Aorta (tissue), 5 donors: ENCODE results near the gene RGS10. TPM values are rescaled to one million over a fixed set of nuclear protein-coding genes. Genes with fewer than 3 reads are reported as not detected.
"Not testable (repeated sequence)": the region's sequence is repeated elsewhere in the genome, so short reads cannot be mapped to it uniquely, and the experiment has no call there.

Experiments
- ATAC-seq: fragments of 200-7000 bp; cut with Tn5 transposase; one replicate; pipeline ENCODE4 v1.9.1; 2022; ENCODE audit warnings: moderate library complexity; ENCODE audit not compliant: low FRiP score
- DNase-seq, 2 donors: peaks; one replicate each; pipeline ENCODE4 v3.0.0-alpha.2; 2020
- H3K27ac ChIP-seq, 2 donors: one replicate each; pipeline ENCODE4 v1.5.1; 2013; ENCODE audit warnings: low read length in 2 of 2, mild to moderate bottlenecking in 2 of 2, moderate library complexity in 2 of 2, control low read depth in 1 of 2, inconsistent platforms in 1 of 2, low read depth in 1 of 2
- H3K27me3 ChIP-seq, 2 donors: one replicate each; pipeline ENCODE4 v1.6.1; 2013; ENCODE audit warnings: control low read depth in 1 of 2, low read length in 1 of 2, mild to moderate bottlenecking in 1 of 2, moderate library complexity in 1 of 2; ENCODE audit not compliant: insufficient read depth in 2 of 2, control insufficient read depth in 1 of 2
- H3K36me3 ChIP-seq, 2 donors: one replicate each; pipeline ENCODE4 v1.6.1; 2013; ENCODE audit warnings: control low read depth in 1 of 2, low read length in 1 of 2, mild to moderate bottlenecking in 1 of 2; ENCODE audit not compliant: insufficient read depth in 2 of 2, control insufficient read depth in 1 of 2
- H3K4me1 ChIP-seq, 2 donors: one replicate each; pipeline ENCODE4 v1.6.1; 2013; ENCODE audit warnings: low read length in 2 of 2, control low read depth in 1 of 2, mild to moderate bottlenecking in 1 of 2, moderate library complexity in 1 of 2; ENCODE audit not compliant: insufficient read depth in 2 of 2, control insufficient read depth in 1 of 2
- H3K4me3 ChIP-seq, 2 donors: one replicate each; pipeline ENCODE4 v1.5.1; 2013; ENCODE audit warnings: low read length in 2 of 2, control low read depth in 1 of 2, mild to moderate bottlenecking in 1 of 2
- H3K9me3 ChIP-seq: one replicate; pipeline ENCODE4 v1.6.1; 2013; ENCODE audit warnings: mild to moderate bottlenecking, low read length; ENCODE audit not compliant: control insufficient read depth
- WGBS, 2 donors: extraction: QIAGEN DNeasy Blood & Tissue Kit; methylation state at CpG; one replicate each; pipeline ENCODE4 v1.1.7; 2013; 5-methylcytosine and 5-hydroxymethylcytosine counted together
- intact Hi-C, 2 donors: fragments of 100-400 bp; cut with DNase I; formaldehyde crosslinking; loops; one replicate each; pipeline versions ENCODE4 v1.14.2 to v1.15.0; 2022
- polyA plus RNA-seq, 2 donors: library from polyadenylated mRNA; stranded (reverse); fragments of 200-250 nt; gene quantifications; one replicate each; pipeline ENCODE4 v1.2.3, GENCODE V29; 2013
- total RNA-seq, 2 donors: library from RNA; stranded (reverse); fragmentation: NEBNext Ultra II Directional; extraction: Animal tissue kit (Norgen Biotek cat#: 25700); gene quantifications; one replicate each; pipeline ENCODE4 v1.2.1, GENCODE V29; 2021
- donor health status: healthy with polysubstance abuse.
- donor health status: Bipolar disorder and iron deficiency.
- donor health status: DM: no; HTN: no; CAD: no.
- donor health status: DM: no; HTN: no; CAD: no.
- donor health status: DM: yes; HTN: yes; CAD: no.

The RGS10 gene
- total and polyA plus RNA-seq, 4 donors, result 14.4 to 76.1 (median 39.5) TPM

- H3K27me3 ChIP-seq, intact Hi-C loops, H3K36me3 ChIP-seq, DNase-seq, H3K27ac ChIP-seq, H3K4me3 ChIP-seq, H3K9me3 ChIP-seq, ATAC-seq, H3K4me1 ChIP-seq: not testable (repeated sequence)
- 87 to 94% methylated on average over 2 of the region's 2 CpGs for WGBS, 2 donors
Measured at GRCh38 chr10:119463195-119463594, 79.3 kb downstream of the RGS10 start.

GRCh38 chr10:119462773-119463172 lies 79.7 kb downstream of the RGS10 start:
- H3K9me3 ChIP-seq, result no peaks in the 10 kb centered on the region
- peaks cover 0 to 2% of the 10 kb centered on the region in 2 donors for H3K36me3 ChIP-seq
- H3K4me3 ChIP-seq, result no peak overlapping the region
- intact Hi-C loops, result no loop called here
- no peaks in the 10 kb centered on the region for H3K4me1 ChIP-seq
- H3K27ac ChIP-seq, result no peak overlapping the region
- no peak for ATAC-seq
- DNase-seq, result no peak
- no peaks in the 10 kb centered on the region for H3K27me3 ChIP-seq
- 91 to 99% methylated on average over 4 of the region's 4 CpGs for WGBS, 2 donors

- WGBS, 2 donors, result 61 to 64% methylated on average over 2 of the region's 2 CpGs
- DNase-seq, result no peak
Measured at GRCh38 chr10:119461923-119462322, 80.6 kb downstream of the RGS10 start.

GRCh38 chr10:119461380-119461779 lies 81.1 kb downstream of the RGS10 start:
- peaks cover 0 to 2% of the 10 kb centered on the region in 2 donors for H3K36me3 ChIP-seq
- DNase-seq, result no peak
- intact Hi-C loops, result no loop called here
- no peak overlapping the region for H3K4me3 ChIP-seq
- no peaks in the 10 kb centered on the region for H3K9me3 ChIP-seq
- ATAC-seq, result no peak
- H3K27ac ChIP-seq, result no peak overlapping the region
- H3K4me1 ChIP-seq, result no peaks in the 10 kb centered on the region
- 78 to 80% methylated on average over 3 of the region's 3 CpGs for WGBS, 2 donors
- no peaks in the 10 kb centered on the region for H3K27me3 ChIP-seq

More at GRCh38 chr10:119461923-119462322, 80.6 kb downstream of the RGS10 start:
- ATAC-seq, result no peak
- intact Hi-C loops, result no loop called here
- Histone ChIP-seq H3K27ac (no peak overlapping the region), H3K27me3 (no peaks in the 10 kb centered on the region), H3K4me3 (no peak overlapping the region), H3K36me3 (peaks cover 0 to 2% of the 10 kb centered on the region in 2 donors), H3K4me1 (no peaks in the 10 kb centered on the region), H3K9me3 (no peaks in the 10 kb centered on the region)

- no peak for ATAC-seq
- intact Hi-C loops, result no loop called here
Measured at GRCh38 chr10:119460369-119461195, 81.9 kb downstream of the RGS10 start.

GRCh38 chr10:119459681-119460340 lies 82.7 kb downstream of the RGS10 start:
- WGBS, 2 donors, result 89 to 92% methylated on average over 17 of the region's 17 CpGs
- H3K27ac ChIP-seq, result no peak overlapping the region
- no peaks in the 10 kb centered on the region for H3K4me1 ChIP-seq
- intact Hi-C loops, result no loop called here
- no peaks in the 10 kb centered on the region for H3K9me3 ChIP-seq
- no peaks in the 10 kb centered on the region for H3K27me3 ChIP-seq
- DNase-seq, result no peak
- peaks cover 2% of the 10 kb centered on the region in 2 donors for H3K36me3 ChIP-seq
- no peak for ATAC-seq
- no peak overlapping the region for H3K4me3 ChIP-seq

More at GRCh38 chr10:119460369-119461195, 81.9 kb downstream of the RGS10 start:
- WGBS, 2 donors, result 87 to 89% methylated on average over 8 to 11 of the region's 11 CpGs
- Histone ChIP-seq H3K27me3 (no peaks in the 10 kb centered on the region), H3K4me1 (no peaks in the 10 kb centered on the region), H3K4me3 (no peak overlapping the region), H3K9me3 (no peaks in the 10 kb centered on the region), H3K27ac (no peak overlapping the region), H3K36me3 (peaks cover 2% of the 10 kb centered on the region in 2 donors)
- DNase-seq, result no peak

GRCh38 chr10:119457966-119458766 lies 84.4 kb downstream of the RGS10 start:
- ATAC-seq, result no peak
- Histone ChIP-seq H3K36me3 (peaks cover 2 to 4% of the 10 kb centered on the region in 2 donors), H3K27ac (no peak overlapping the region), H3K4me3 (no peak overlapping the region), H3K9me3 (no peaks in the 10 kb centered on the region), H3K4me1 (no peaks in the 10 kb centered on the region), H3K27me3 (no peaks in the 10 kb centered on the region)
- DNase-seq, result no peak
- 88 to 89% methylated on average over 28 of the region's 28 CpGs for WGBS, 2 donors
- intact Hi-C loops, result no loop called here

GRCh38 chr10:119456435-119456810 lies 86.1 kb downstream of the RGS10 start:
- peaks cover 2 to 4% of the 10 kb centered on the region in 2 donors for H3K36me3 ChIP-seq
- H3K4me3 ChIP-seq, result no peak overlapping the region
- ATAC-seq (no peak), DNase-seq (no peak)
- WGBS, 2 donors, result 87% methylated on average over 7 of the region's 7 CpGs
- H3K4me1 ChIP-seq, result no peaks in the 10 kb centered on the region
- no peak overlapping the region for H3K27ac ChIP-seq
- no peaks in the 10 kb centered on the region for H3K27me3 ChIP-seq
- no peaks in the 10 kb centered on the region for H3K9me3 ChIP-seq
- intact Hi-C loops, result no loop called here
